ENCODE results near the gene TNFRSF8.

DNA sequence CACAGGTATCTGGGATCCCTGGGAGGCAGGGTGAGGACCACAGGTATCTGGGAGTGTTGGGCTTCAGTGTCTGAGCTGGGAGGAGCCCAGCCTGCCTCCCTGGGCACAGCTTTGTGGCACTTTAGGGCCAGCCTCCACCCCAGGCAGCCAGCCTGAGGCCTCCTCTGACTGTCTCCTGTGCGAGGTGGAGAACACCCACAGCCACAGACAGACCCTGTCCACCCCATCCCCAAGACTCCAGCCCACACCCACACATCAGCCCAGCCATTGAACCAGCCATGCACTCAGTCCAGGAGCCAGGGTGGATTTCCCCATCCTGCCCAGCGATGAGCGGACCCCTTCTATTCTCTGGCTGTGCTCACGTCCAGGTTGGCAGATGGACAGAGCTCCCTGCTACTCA, 81.9 kb downstream of the TNFRSF8 start:
- TF ChIP-seq PRMT5 (CRISPR knock-in tag; IDR thresholded peaks at IDR 0.05) (no peak), ZNF274 (IDR thresholded peaks at IDR 0.05; ENCODE audit: borderline replicate concordance, low read depth, low read length) (no peak), SETDB1 (IDR thresholded peaks at IDR 0.05; ENCODE audit: low read length) (no peak), CEBPG (CRISPR knock-in tag; IDR thresholded peaks at IDR 0.05) (no peak), CEBPG (tag; conservative IDR thresholded peaks at IDR 0.05 in 1 of 2, IDR thresholded peaks at IDR 0.05 in 1 of 2) (no peak), CREM (IDR thresholded peaks at IDR 0.05; ENCODE audit: low read depth) (no peak), GTF2F1 (IDR thresholded peaks at IDR 0.05; ENCODE audit: low read depth, low read length) (no peak), TGIF2 (CRISPR knock-in tag; IDR thresholded peaks at IDR 0.05) (no peak)
- TF ChIP-seq, protein P1, sequence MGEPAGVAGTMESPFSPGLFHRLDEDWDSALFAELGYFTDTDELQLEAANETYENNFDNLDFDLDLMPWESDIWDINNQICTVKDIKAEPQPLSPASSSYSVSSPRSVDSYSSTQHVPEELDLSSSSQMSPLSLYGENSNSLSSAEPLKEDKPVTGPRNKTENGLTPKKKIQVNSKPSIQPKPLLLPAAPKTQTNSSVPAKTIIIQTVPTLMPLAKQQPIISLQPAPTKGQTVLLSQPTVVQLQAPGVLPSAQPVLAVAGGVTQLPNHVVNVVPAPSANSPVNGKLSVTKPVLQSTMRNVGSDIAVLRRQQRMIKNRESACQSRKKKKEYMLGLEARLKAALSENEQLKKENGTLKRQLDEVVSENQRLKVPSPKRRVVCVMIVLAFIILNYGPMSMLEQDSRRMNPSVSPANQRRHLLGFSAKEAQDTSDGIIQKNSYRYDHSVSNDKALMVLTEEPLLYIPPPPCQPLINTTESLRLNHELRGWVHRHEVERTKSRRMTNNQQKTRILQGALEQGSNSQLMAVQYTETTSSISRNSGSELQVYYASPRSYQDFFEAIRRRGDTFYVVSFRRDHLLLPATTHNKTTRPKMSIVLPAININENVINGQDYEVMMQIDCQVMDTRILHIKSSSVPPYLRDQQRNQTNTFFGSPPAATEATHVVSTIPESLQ (CRISPR knock-in tag; IDR thresholded peaks at IDR 0.05) = no peak
- TF ChIP-seq, protein P2, sequence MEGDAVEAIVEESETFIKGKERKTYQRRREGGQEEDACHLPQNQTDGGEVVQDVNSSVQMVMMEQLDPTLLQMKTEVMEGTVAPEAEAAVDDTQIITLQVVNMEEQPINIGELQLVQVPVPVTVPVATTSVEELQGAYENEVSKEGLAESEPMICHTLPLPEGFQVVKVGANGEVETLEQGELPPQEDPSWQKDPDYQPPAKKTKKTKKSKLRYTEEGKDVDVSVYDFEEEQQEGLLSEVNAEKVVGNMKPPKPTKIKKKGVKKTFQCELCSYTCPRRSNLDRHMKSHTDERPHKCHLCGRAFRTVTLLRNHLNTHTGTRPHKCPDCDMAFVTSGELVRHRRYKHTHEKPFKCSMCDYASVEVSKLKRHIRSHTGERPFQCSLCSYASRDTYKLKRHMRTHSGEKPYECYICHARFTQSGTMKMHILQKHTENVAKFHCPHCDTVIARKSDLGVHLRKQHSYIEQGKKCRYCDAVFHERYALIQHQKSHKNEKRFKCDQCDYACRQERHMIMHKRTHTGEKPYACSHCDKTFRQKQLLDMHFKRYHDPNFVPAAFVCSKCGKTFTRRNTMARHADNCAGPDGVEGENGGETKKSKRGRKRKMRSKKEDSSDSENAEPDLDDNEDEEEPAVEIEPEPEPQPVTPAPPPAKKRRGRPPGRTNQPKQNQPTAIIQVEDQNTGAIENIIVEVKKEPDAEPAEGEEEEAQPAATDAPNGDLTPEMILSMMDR (IDR thresholded peaks at IDR 0.05 in 2 of 3, conservative IDR thresholded peaks at IDR 0.05 in 1 of 3; ENCODE audit: insufficient read depth in 2 of 3, low read depth in 1 of 3, low read length in 3 of 3) = no peak
- TF ChIP-seq, protein P3, sequence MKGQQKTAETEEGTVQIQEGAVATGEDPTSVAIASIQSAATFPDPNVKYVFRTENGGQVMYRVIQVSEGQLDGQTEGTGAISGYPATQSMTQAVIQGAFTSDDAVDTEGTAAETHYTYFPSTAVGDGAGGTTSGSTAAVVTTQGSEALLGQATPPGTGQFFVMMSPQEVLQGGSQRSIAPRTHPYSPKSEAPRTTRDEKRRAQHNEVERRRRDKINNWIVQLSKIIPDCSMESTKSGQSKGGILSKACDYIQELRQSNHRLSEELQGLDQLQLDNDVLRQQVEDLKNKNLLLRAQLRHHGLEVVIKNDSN (CRISPR knock-in tag; IDR thresholded peaks at IDR 0.05) = no peak
- TF ChIP-seq, protein P4, sequence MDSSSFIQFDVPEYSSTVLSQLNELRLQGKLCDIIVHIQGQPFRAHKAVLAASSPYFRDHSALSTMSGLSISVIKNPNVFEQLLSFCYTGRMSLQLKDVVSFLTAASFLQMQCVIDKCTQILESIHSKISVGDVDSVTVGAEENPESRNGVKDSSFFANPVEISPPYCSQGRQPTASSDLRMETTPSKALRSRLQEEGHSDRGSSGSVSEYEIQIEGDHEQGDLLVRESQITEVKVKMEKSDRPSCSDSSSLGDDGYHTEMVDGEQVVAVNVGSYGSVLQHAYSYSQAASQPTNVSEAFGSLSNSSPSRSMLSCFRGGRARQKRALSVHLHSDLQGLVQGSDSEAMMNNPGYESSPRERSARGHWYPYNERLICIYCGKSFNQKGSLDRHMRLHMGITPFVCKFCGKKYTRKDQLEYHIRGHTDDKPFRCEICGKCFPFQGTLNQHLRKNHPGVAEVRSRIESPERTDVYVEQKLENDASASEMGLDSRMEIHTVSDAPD (CRISPR knock-in tag; IDR thresholded peaks at IDR 0.05) = no peak
- TF ChIP-seq, protein P5, sequence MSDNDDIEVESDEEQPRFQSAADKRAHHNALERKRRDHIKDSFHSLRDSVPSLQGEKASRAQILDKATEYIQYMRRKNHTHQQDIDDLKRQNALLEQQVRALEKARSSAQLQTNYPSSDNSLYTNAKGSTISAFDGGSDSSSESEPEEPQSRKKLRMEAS (CRISPR knock-in tag; IDR thresholded peaks at IDR 0.05) = no peak
- TF ChIP-seq, protein P6, sequence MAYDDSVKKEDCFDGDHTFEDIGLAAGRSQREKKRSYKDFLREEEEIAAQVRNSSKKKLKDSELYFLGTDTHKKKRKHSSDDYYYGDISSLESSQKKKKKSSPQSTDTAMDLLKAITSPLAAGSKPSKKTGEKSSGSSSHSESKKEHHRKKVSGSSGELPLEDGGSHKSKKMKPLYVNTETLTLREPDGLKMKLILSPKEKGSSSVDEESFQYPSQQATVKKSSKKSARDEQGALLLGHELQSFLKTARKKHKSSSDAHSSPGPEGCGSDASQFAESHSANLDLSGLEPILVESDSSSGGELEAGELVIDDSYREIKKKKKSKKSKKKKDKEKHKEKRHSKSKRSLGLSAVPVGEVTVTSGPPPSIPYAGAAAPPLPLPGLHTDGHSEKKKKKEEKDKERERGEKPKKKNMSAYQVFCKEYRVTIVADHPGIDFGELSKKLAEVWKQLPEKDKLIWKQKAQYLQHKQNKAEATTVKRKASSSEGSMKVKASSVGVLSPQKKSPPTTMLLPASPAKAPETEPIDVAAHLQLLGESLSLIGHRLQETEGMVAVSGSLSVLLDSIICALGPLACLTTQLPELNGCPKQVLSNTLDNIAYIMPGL (CRISPR knock-in tag; IDR thresholded peaks at IDR 0.05) = no peak
